A549 (cell line): ENCODE data around the gene TEX11. TPM values are rescaled to one million over a fixed set of nuclear protein-coding genes. Genes with fewer than 3 reads are reported as not detected.

Experiments used
- ATAC-seq, 2 experiments: fragments of 200-7000 bp in 1 of 2; fragments of >200 bp in 1 of 2; cut with Nextera tagmentation in 1 of 2; cut with Tn5 transposase in 1 of 2; 3 replicates each; pipeline versions ENCODE4 v1.8.0 to v1.9.1; 2018 to 2020; ENCODE audit warnings: mild to moderate bottlenecking in 1 of 2, moderate library complexity in 1 of 2
- CTCF ChIA-PET: fragments of 300-600 bp; sonication (Branson Sonifier 250); formaldehyde crosslinking; extraction: SDS; loops from one replicate; lab custom pipeline; 2021; ENCODE audit warnings: antibody characterized with exemption, inconsistent platforms; lab: Yijun Ruan, JAX
- POLR2A ChIA-PET: fragments of 350-600 bp; formaldehyde crosslinking; extraction: SDS; loops from one replicate; lab custom pipeline; 2021; ENCODE audit warnings: antibody characterized with exemption, inconsistent platforms; lab: Yijun Ruan, JAX
- DNase-seq, 2 experiments: peaks; one replicate each; pipeline versions ENCODE4 v3.0.0 to v3.0.0-alpha.2; 2011 to 2016; ENCODE audit warnings: low read depth in 1 of 2, low spot score in 1 of 2
- FAIRE-seq: peaks from 2 replicates; lab custom pipeline; 2011; peaks lifted over from hg19 to GRCh38; lab: Jason Lieb, UNC
- H3K27ac ChIP-seq, 2 experiments: fragments of >200 bp; sonication (Bioruptor Twin); formaldehyde crosslinking; 3 replicates each; pipeline ENCODE4 v1.5.1; 2016 to 2017
- H3K4me1 ChIP-seq: fragments of >200 bp; sonication (Bioruptor Twin); formaldehyde crosslinking; 3 replicates; pipeline ENCODE4 v1.6.1; 2016
- H3K4me2 ChIP-seq: fragments of >200 bp; sonication (Bioruptor Twin); formaldehyde crosslinking; 3 replicates; pipeline ENCODE4 v1.6.1; 2016
- H3K4me3 ChIP-seq: fragments of >200 bp; sonication (Bioruptor Twin); formaldehyde crosslinking; 3 replicates; pipeline ENCODE4 v1.5.1; 2016
- H3K9me3 ChIP-seq: fragments of >200 bp; sonication (Bioruptor Twin); formaldehyde crosslinking; 3 replicates; pipeline ENCODE4 v1.6.1; 2016
- ATOH8 ChIP-seq: fragments of 250-450 bp; sonication (Bioruptor Pico); IDR thresholded peaks from 2 replicates; pipeline ENCODE4 v1.5.0; 2020; ENCODE audit warnings: low read depth, mild to moderate bottlenecking, moderate library complexity
- BCL3 ChIP-seq: fragments of >200 bp; sonication (Bioruptor Twin); formaldehyde crosslinking; IDR thresholded peaks from 3 replicates; pipeline ENCODE4 v1.6.1; 2016
- BHLHE40 ChIP-seq: IDR thresholded peaks from 2 replicates; pipeline ENCODE4 v1.6.1; 2012; ENCODE audit warnings: low read depth, low read length, inconsistent platforms
- CBX8 ChIP-seq: fragments of 200-600 bp; sonication (generic); IDR thresholded peaks from 2 replicates; pipeline ENCODE4 v1.6.1; 2016
- CHD2 ChIP-seq: fragments of 150-350 bp; IDR thresholded peaks from 2 replicates; pipeline ENCODE4 v1.6.1; 2014; ENCODE audit warnings: low read length; ENCODE audit not compliant: partially characterized antibody
- EHF ChIP-seq: fragments of 250-450 bp; sonication (Bioruptor Pico); IDR thresholded peaks from 2 replicates; pipeline ENCODE4 v1.5.0; 2020; ENCODE audit warnings: mild to moderate bottlenecking
- ELK1 ChIP-seq: fragments of 150-350 bp; IDR thresholded peaks from 2 replicates; pipeline ENCODE4 v1.6.1; 2014; ENCODE audit warnings: low read depth, mild to moderate bottlenecking, low read length
- FOXS1 ChIP-seq: fragments of 250-450 bp; sonication (Bioruptor Pico); IDR thresholded peaks from 2 replicates; pipeline ENCODE4 v1.5.0; 2020; ENCODE audit warnings: mild to moderate bottlenecking, moderate library complexity
- HEYL ChIP-seq: fragments of 250-450 bp; sonication (Bioruptor Pico); IDR thresholded peaks from 2 replicates; pipeline ENCODE4 v1.8.0; 2021; ENCODE audit warnings: mild to moderate bottlenecking, moderate library complexity
- HOXB5 ChIP-seq: fragments of 250-450 bp; sonication (Bioruptor Pico); IDR thresholded peaks from 2 replicates; pipeline ENCODE4 v1.5.0; 2020; ENCODE audit warnings: mild to moderate bottlenecking, moderate library complexity
- JUN ChIP-seq, 2 experiments: fragments of >200 bp; sonication (Bioruptor Twin); formaldehyde crosslinking; IDR thresholded peaks; 2 replicates in 1 of 2; 3 replicates in 1 of 2; pipeline ENCODE4 v1.6.1; 2016 to 2017
- KDM5A ChIP-seq: fragments of 200-600 bp; sonication (generic); IDR thresholded peaks from 2 replicates; pipeline ENCODE4 v1.6.1; 2016; ENCODE audit warnings: antibody characterized with exemption, mild to moderate bottlenecking
- MAFK ChIP-seq: fragments of 450-650 bp; IDR thresholded peaks from 2 replicates; pipeline ENCODE4 v1.6.1; 2014; ENCODE audit not compliant: partially characterized antibody
- MAX ChIP-seq: IDR thresholded peaks from 2 replicates; pipeline ENCODE4 v1.6.1; 2012
- MAZ ChIP-seq: fragments of 150-350 bp; IDR thresholded peaks from 2 replicates; pipeline ENCODE4 v1.6.1; 2014; ENCODE audit warnings: antibody characterized with exemption, low read depth, low read length, borderline replicate concordance
- NFE2L2 ChIP-seq: fragments of 150-350 bp; conservative IDR thresholded peaks from 2 replicates; pipeline ENCODE4 v1.6.1; 2014; ENCODE audit warnings: low read length
- NPAS2 ChIP-seq: fragments of 250-450 bp; sonication (Bioruptor Pico); IDR thresholded peaks from 2 replicates; pipeline ENCODE4 v1.8.0; 2022; ENCODE audit warnings: mild to moderate bottlenecking, moderate library complexity, borderline replicate concordance
- NR3C1 ChIP-seq: fragments of >200 bp; sonication (Bioruptor Twin); formaldehyde crosslinking; IDR thresholded peaks from 3 replicates; pipeline ENCODE4 v1.6.1; 2017
- PHF8 ChIP-seq: fragments of 200-600 bp; sonication (generic); IDR thresholded peaks from 2 replicates; pipeline ENCODE4 v1.6.1; 2016; ENCODE audit warnings: low read depth, mild to moderate bottlenecking, antibody characterized with exemption, moderate library complexity, borderline replicate concordance
- RCOR1 ChIP-seq: fragments of 150-350 bp; IDR thresholded peaks from 2 replicates; pipeline ENCODE4 v1.6.1; 2014; ENCODE audit warnings: antibody characterized with exemption, low read length, low read depth
- RNF2 ChIP-seq: fragments of 200-600 bp; sonication (generic); IDR thresholded peaks from 2 replicates; pipeline ENCODE4 v1.6.1; 2016; ENCODE audit warnings: low read depth, mild to moderate bottlenecking, antibody characterized with exemption, moderate library complexity, borderline replicate concordance
- SREBF2 ChIP-seq: fragments of 450-650 bp; IDR thresholded peaks from 2 replicates; pipeline ENCODE4 v1.6.1; 2014; ENCODE audit warnings: mild to moderate bottlenecking, moderate library complexity
- ZC3H11A ChIP-seq: fragments of 450-650 bp; IDR thresholded peaks from 2 replicates; pipeline ENCODE4 v1.6.1; 2014; ENCODE audit warnings: antibody characterized with exemption, mild to moderate bottlenecking
- ZNF302 ChIP-seq: fragments of 250-450 bp; sonication (Bioruptor Pico); IDR thresholded peaks from 2 replicates; pipeline ENCODE4 v1.9.0; 2021; ENCODE audit warnings: inconsistent platforms, mild to moderate bottlenecking, moderate library complexity
- WGBS: methylation state at CpG from one replicate; pipeline ENCODE4 v1.1.6; 2017; ENCODE audit errors: missing lambda C conversion rate; 5-methylcytosine and 5-hydroxymethylcytosine counted together
- polyA plus RNA-seq, 4 experiments: library from polyadenylated mRNA; depleted of rRNA in 3 of 4; stranded (reverse); fragments of >200 nt; fragmentation: RNase III in 1 of 4; extraction: RNeasy Plus Mini Kit Qiagen cat#74134 plus additional on column Dnase treatment in 1 of 4; gene quantifications; 2 replicates in 3 of 4; 3 replicates in 1 of 4; pipeline ENCODE4 v1.2.3, GENCODE V29; 2011 to 2017

The TEX11 gene
- polyA plus RNA-seq, 2 of the 4 experiments (the other 2 are of a cell fraction), result not detected

GRCh38 chrX:70504772-70505450, 403.6 kb downstream of the TEX11 start:
- no peak for DNase-seq
- H3K9me3 ChIP-seq, result no peaks in the 10 kb centered on the region
- TF ChIP-seq NPAS2 (CRISPR knock-in tag) (no peak), MAX (no peak), ELK1 (no peak), PHF8 (no peak), EHF (CRISPR knock-in tag) (no peak), CHD2 (no peak), KDM5A (no peak), RCOR1 (no peak), BHLHE40 (no peak), NFE2L2 (no peak), RNF2 (no peak), MAZ (no peak), SREBF2 (no peak)
- H3K27ac ChIP-seq, result no peak overlapping the region
- FAIRE-seq, result no peak
- ChIA-PET POLR2A (no interaction called here), CTCF (interaction anchor here (1.2 to 1.6 kb wide), 3 partner anchors 24 to 51 kb away, joined by 3 to 4 read pairs (median 3); no protein-coding TSS in a partner anchor)
- ATAC-seq, result no peak
- H3K4me1 ChIP-seq, result peaks cover 9% of the 10 kb centered on the region; the same call in 2 of the 3 replicates
- H3K4me3 ChIP-seq, result no peak overlapping the region
- WGBS, result 73% methylated on average over 6 of the region's 6 CpGs
- no peak overlapping the region for H3K4me2 ChIP-seq

GRCh38 chrX:70500826-70501225, 407.7 kb downstream of the TEX11 start:
- no peak overlapping the region for H3K4me2 ChIP-seq
- no peaks in the 10 kb centered on the region for H3K4me1 ChIP-seq
- no peak overlapping the region for H3K27ac ChIP-seq
- TF ChIP-seq BCL3, result no peak
- TF ChIP-seq ATOH8, result no peak
- no peak for TF ChIP-seq MAFK
- TF ChIP-seq HOXB5 (CRISPR knock-in tag), result no peak
- TF ChIP-seq CBX8, result no peak
- TF ChIP-seq FOXS1 (CRISPR knock-in tag), result no peak
- TF ChIP-seq ZC3H11A, result no peak
- TF ChIP-seq PHF8, result no peak
- TF ChIP-seq ZNF302 (CRISPR knock-in tag), result no peak
- no peak for TF ChIP-seq KDM5A
- no peak for TF ChIP-seq JUN (IDR thresholded peaks at IDR 0.05)
- TF ChIP-seq NR3C1, result no peak
- no peak for TF ChIP-seq CHD2
- no peak for TF ChIP-seq EHF (CRISPR knock-in tag)
- TF ChIP-seq HEYL, result no peak
- DNase-seq (no peak), FAIRE-seq (no peak), ATAC-seq (no peak)
- CTCF ChIA-PET, result no interaction called here
- no peak overlapping the region for H3K4me3 ChIP-seq
- WGBS, result 90% methylated on average over 4 of the region's 4 CpGs
- POLR2A ChIA-PET, result no interaction called here
- no peaks in the 10 kb centered on the region for H3K9me3 ChIP-seq
